Vagina (tissue), 2 donors: ENCODE data around the gene LRMDA.

Experiments
- CTCF ChIP-seq, 3 experiments: fragments of 450-650 bp in 2 of 3; fragments of 200-600 bp in 1 of 3; sonication (generic) in 1 of 3; IDR thresholded peaks; one replicate each; pipeline ENCODE4 v1.5.1; 2017 to 2019; ENCODE audit warnings: antibody characterized with exemption in 3 of 3, mild to moderate bottlenecking in 2 of 3, moderate library complexity in 2 of 3
- POLR2A ChIP-seq, 2 donors: fragments of 450-650 bp; IDR thresholded peaks; one replicate each; pipeline ENCODE4 v1.6.1; 2017; ENCODE audit warnings: antibody characterized with exemption in 2 of 2, mild to moderate bottlenecking in 2 of 2, moderate library complexity in 2 of 2
- POLR2AphosphoS5 ChIP-seq, 2 donors: sonication (generic); formaldehyde crosslinking; IDR thresholded peaks; one replicate each; pipeline ENCODE4 v1.9.0; 2017; ENCODE audit warnings: antibody characterized with exemption in 2 of 2, mild to moderate bottlenecking in 2 of 2, low read depth in 1 of 2; ENCODE audit not compliant: insufficient read depth in 1 of 2

GRCh38 chr10:75426880-75427279, 4.5 kb upstream of the LRMDA start:
- TF ChIP-seq CTCF (IDR thresholded peaks at IDR 0.05) (no peak), POLR2A (IDR thresholded peaks at IDR 0.05) (no peak), POLR2AphosphoS5 (IDR thresholded peaks at IDR 0.05; ENCODE audit: insufficient read depth in 1 of 2, low read depth in 1 of 2) (no peak)
